Ovary (tissue), 3 donors: Measurements from ENCODE around the gene FAF2.

Source experiments
- CTCF ChIP-seq, 3 donors: fragments of 450-650 bp in 2 of 3; fragments of 200-600 bp in 1 of 3; IDR thresholded peaks; one replicate each; pipeline versions ENCODE4 v1.5.1 to v1.8.0; 2016 to 2022; ENCODE audit warnings: antibody characterized with exemption in 3 of 3, mild to moderate bottlenecking in 1 of 3
- EP300 ChIP-seq: sonication (generic); formaldehyde crosslinking; IDR thresholded peaks from one replicate; pipeline ENCODE4 v1.6.1; 2017; ENCODE audit warnings: antibody characterized with exemption
- donor health status: DM: no; HTN: no; CAD: no.

- TF ChIP-seq CTCF (IDR thresholded peaks at IDR 0.05) (no peak), EP300 (no peak)
Measured at GRCh38 chr5:176470539-176470938, 22.4 kb downstream of the FAF2 start.
